Smooth muscle cell (in vitro differentiated cells): ENCODE measurements around the gene PRSS50. TPM values are rescaled to one million over a fixed set of nuclear protein-coding genes. Genes with fewer than 3 reads are reported as not detected.

Experiments
- DNase-seq: peaks from one replicate; lab custom pipeline; 2025; ENCODE audit not compliant: unreplicated experiment; lab: John Stamatoyannopoulos, UW
- H2AFZ ChIP-seq: fragments of 200-600 bp; sonication (generic); 2 replicates; pipeline ENCODE4 v1.6.0; 2016; ENCODE audit warnings: antibody characterized with exemption, low read depth, mild to moderate bottlenecking
- H3F3A ChIP-seq: fragments of 200-600 bp; sonication (generic); 2 replicates; pipeline ENCODE4 v1.6.0; 2017; ENCODE audit warnings: antibody characterized with exemption, low read depth
- H3K27ac ChIP-seq: fragments of 200-600 bp; sonication (generic); 2 replicates; pipeline ENCODE4 v1.5.1; 2016; ENCODE audit warnings: low read depth, mild to moderate bottlenecking
- H3K27me3 ChIP-seq: fragments of 200-600 bp; sonication (generic); 2 replicates; pipeline ENCODE4 v1.6.1; 2016; ENCODE audit warnings: low read depth, mild to moderate bottlenecking
- H3K36me3 ChIP-seq: fragments of 200-600 bp; sonication (generic); 2 replicates; pipeline ENCODE4 v1.5.1; 2016; ENCODE audit warnings: low read depth
- H3K4me1 ChIP-seq: fragments of 200-600 bp; sonication (generic); 2 replicates; pipeline ENCODE4 v1.5.1; 2016; ENCODE audit warnings: low read depth
- H3K4me2 ChIP-seq: fragments of 200-600 bp; sonication (generic); 2 replicates; pipeline ENCODE4 v1.6.0; 2016; ENCODE audit warnings: mild to moderate bottlenecking
- H3K4me3 ChIP-seq: fragments of 200-600 bp; sonication (generic); 2 replicates; pipeline ENCODE4 v1.5.1; 2016; ENCODE audit warnings: mild to moderate bottlenecking
- H3K79me2 ChIP-seq: fragments of 200-600 bp; sonication (generic); 2 replicates; pipeline ENCODE4 v1.6.0; 2016; ENCODE audit warnings: low read depth, mild to moderate bottlenecking
- H3K9ac ChIP-seq: fragments of 200-600 bp; sonication (generic); 2 replicates; pipeline ENCODE4 v1.6.0; 2016; ENCODE audit warnings: low read depth
- H3K9me3 ChIP-seq: fragments of 200-600 bp; sonication (generic); replicated peaks from 2 replicates; pipeline ENCODE4 v1.5.1; 2016; ENCODE audit warnings: low read depth
- H4K20me1 ChIP-seq: fragments of 200-600 bp; sonication (generic); 2 replicates; pipeline ENCODE4 v1.6.0; 2016; ENCODE audit warnings: low read depth
- CTCF ChIP-seq: fragments of 200-600 bp; sonication (generic); IDR thresholded peaks from 2 replicates; pipeline ENCODE4 v1.5.1; 2017; ENCODE audit warnings: borderline replicate concordance, mild to moderate bottlenecking, antibody characterized with exemption; ENCODE audit not compliant: insufficient read depth, poor library complexity, severe bottlenecking
- WGBS: methylation state at CpG from one replicate; pipeline ENCODE4 v1.1.7; 2016; ENCODE audit warnings: low lambda C conversion rate; 5-methylcytosine and 5-hydroxymethylcytosine counted together
- polyA plus RNA-seq: library from polyadenylated mRNA; unstranded; fragments of >200 nt; fragmentation: Nextera tagmentation; extraction: Ambion mirVana; gene quantifications from 2 replicates; pipeline ENCODE4 v1.2.1, GENCODE V29; 2016
- total RNA-seq: library from RNA; depleted of rRNA; stranded (reverse); fragments of >200 nt; gene quantifications from 2 replicates; pipeline ENCODE4 v1.2.3, GENCODE V29; 2014

Gene PRSS50
- total and polyA plus RNA-seq, 2 experiments from 2014 or later = 0.54 to 0.73 TPM

DNA sequence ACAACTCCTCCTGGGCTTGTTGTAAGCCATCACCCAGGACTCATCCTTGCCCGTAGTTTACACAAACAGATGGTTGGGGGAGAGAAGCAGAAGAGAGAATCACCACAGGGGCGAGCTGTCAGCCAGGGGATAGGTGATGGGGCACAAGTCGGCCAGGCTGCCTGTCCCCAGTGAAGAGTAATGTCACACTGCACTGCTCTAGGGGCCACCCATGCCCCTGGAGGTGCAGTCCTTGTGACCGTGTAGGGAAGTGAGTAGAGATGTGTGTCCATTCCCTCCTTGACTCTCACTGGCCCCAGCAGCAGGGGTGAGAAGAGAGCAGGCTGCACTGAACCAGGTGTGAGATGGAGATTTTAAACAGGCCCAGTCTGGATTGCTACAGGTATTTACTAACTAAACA, 17.1 kb upstream of the PRSS50 start:
- no peaks in the 10 kb centered on the region for H3K27me3 ChIP-seq
- H3K9ac ChIP-seq = no peak overlapping the region
- H3K9me3 ChIP-seq = no peaks in the 10 kb centered on the region
- no peaks in the 10 kb centered on the region for H3K36me3 ChIP-seq
- no peaks in the 10 kb centered on the region for H4K20me1 ChIP-seq
- DNase-seq = no peak
- no peaks in the 10 kb centered on the region for H3F3A ChIP-seq
- 81% methylated on average over 4 of the region's 4 CpGs for WGBS
- no peak overlapping the region for H3K4me2 ChIP-seq
- no peaks in the 10 kb centered on the region for H3K4me1 ChIP-seq
- no peak overlapping the region for H3K4me3 ChIP-seq
- TF ChIP-seq CTCF = no peak
- no peaks in the 10 kb centered on the region for H3K79me2 ChIP-seq
- no peak overlapping the region for H3K27ac ChIP-seq
- H2AFZ ChIP-seq = no peak overlapping the region

DNA sequence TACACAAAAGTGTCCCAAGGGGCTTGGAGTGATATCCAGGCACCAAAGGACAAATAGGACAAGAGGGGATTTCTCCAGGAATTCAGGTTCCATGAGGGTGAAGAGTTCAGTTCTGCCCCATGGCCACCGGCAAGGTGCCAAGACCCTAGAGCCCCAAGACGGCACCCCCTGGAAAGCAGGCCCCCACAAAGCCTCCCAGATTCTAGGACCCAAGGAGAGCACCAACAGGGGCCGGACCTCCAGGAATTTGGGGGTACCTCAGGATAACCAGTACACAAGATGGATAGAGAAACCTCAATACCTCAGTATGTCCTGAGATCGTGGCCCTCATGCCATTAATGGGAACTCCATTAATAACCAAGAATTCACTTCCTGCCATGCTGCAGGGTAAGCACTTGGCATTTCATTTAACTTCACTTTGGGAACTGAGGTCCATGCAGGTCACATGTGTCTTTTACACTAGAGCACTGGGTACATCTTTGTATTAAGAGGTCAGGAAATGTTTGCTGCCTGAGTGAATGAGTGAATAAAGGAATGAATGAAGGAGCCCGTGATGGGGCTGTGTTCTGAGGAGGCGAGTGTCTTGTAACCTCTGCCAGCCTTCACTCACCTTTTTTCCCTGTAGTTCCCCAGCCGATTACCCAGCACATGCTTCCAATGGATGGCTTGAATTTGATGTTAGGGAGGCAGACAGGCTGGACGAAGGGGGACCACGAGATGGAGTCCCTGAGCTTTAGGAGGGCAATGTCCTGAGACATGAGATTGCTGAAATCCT, 15.5 kb upstream of the PRSS50 start:
- no peaks in the 10 kb centered on the region for H3K9me3 ChIP-seq
- no peak for DNase-seq
- no peak for TF ChIP-seq CTCF
- no peak overlapping the region for H2AFZ ChIP-seq
- H3K79me2 ChIP-seq = no peaks in the 10 kb centered on the region
- no peaks in the 10 kb centered on the region for H3K4me1 ChIP-seq
- no peaks in the 10 kb centered on the region for H3K27me3 ChIP-seq
- H3K9ac ChIP-seq = no peak overlapping the region
- H3K27ac ChIP-seq = no peak overlapping the region
- H4K20me1 ChIP-seq = no peaks in the 10 kb centered on the region
- H3K4me2 ChIP-seq = no peak overlapping the region
- H3F3A ChIP-seq = no peaks in the 10 kb centered on the region
- WGBS = 87% methylated on average over 9 of the region's 9 CpGs
- no peak overlapping the region for H3K4me3 ChIP-seq
- no peaks in the 10 kb centered on the region for H3K36me3 ChIP-seq

- WGBS = 94% methylated on average over 3 of the region's 3 CpGs
- H3K9ac ChIP-seq = no peak overlapping the region
- DNase-seq = no peak
These were observed 14.1 kb upstream of the PRSS50 start for GRCh38 chr3:46731795-46732194.

More at GRCh38 chr3:46731795-46732194, 14.1 kb upstream of the PRSS50 start:
- H3K36me3 ChIP-seq = no peaks in the 10 kb centered on the region
- H3K9me3 ChIP-seq = no peaks in the 10 kb centered on the region
- no peak overlapping the region for H3K4me3 ChIP-seq
- no peaks in the 10 kb centered on the region for H3F3A ChIP-seq
- no peak for TF ChIP-seq CTCF
- no peak overlapping the region for H3K27ac ChIP-seq
- no peak overlapping the region for H2AFZ ChIP-seq
- no peaks in the 10 kb centered on the region for H3K4me1 ChIP-seq
- H3K4me2 ChIP-seq = no peak overlapping the region
- no peaks in the 10 kb centered on the region for H4K20me1 ChIP-seq
- no peaks in the 10 kb centered on the region for H3K27me3 ChIP-seq
- no peaks in the 10 kb centered on the region for H3K79me2 ChIP-seq
